GM19395 (cell line): Measurements from ENCODE around the gene MYH11.
A peak's percentile ranks its signal among the peaks of the same experiment; 100 is the strongest.

Source experiments
- ATAC-seq: cut with Tn5 transposase; IDR thresholded peaks from one replicate; pipeline ENCODE4 v1.9.1; 2021; ENCODE audit warnings: mild to moderate bottlenecking, moderate library complexity; ENCODE audit not compliant: unreplicated experiment

MYH11 gene

GRCh38 chr16:15779664-15780351 is 77.0 kb downstream of the MYH11 start:
- no peak for ATAC-seq

- no peak for ATAC-seq
Observed at GRCh38 chr16:15778999-15779614, 77.7 kb downstream of the MYH11 start.

GRCh38 chr16:15778204-15778743 is 78.6 kb downstream of the MYH11 start:
- no peak for ATAC-seq

GRCh38 chr16:15777533-15778203 is 79.2 kb downstream of the MYH11 start:
- no peak for ATAC-seq

GRCh38 chr16:15776572-15776971 is 80.3 kb downstream of the MYH11 start:
- ATAC-seq, result no peak

GRCh38 chr16:15775663-15776304 is 81.0 kb downstream of the MYH11 start:
- ATAC-seq, result no peak

GRCh38 chr16:15775209-15775608 is 81.6 kb downstream of the MYH11 start:
- ATAC-seq, result no peak

DNA sequence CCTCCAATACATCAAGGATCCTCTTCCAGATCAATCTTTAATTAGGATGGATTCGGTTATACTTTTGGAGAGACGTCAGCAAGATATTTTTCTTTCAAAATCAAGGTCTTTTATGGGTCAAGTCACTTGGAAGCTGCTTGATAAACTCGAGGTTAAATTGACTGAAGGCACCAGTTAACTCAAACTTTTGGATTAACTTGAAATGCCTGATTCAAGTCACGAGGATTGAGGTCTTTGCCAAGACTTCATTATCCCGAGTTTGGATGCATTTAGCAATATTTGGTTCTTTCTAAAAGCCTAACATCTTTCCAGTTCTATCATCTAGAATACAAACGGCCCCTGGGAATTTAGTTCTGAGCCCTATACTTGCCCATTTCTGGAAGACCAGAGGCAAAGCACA is 82.9 kb downstream of the MYH11 start:
- ATAC-seq, result no peak

DNA sequence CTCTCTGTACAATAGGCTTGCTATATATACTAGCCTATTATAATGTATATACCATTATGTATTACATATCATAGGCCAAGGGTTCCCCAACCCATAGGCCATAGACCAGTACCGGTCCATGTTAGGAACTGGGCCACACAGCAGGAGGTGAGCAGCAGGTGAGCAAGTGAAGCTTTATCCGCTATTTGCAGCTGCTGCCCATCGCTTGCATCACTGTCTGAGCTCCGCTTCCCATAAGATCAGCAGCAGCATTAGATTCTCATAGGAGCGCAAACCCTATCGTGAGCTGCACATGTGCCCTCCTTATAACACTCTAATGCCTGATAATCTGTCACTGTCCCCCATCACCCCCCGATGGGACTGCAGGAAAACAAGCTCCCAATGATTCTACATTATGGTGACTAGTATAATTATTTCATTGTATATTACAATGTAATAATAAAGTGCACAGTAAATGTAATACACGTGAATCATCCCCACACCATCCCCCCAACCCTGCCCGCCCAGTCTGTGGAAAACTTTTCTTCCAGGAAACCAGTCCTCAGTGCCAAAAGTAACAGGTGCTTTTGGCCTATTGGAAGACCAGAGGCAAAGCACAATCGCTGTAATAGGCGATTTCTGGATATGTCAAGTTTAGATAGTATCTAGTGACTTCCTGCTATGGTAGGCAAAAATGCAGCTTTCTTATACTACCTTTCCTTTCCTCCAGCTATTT is 84.1 kb downstream of the MYH11 start:
- ATAC-seq, result no peak

DNA sequence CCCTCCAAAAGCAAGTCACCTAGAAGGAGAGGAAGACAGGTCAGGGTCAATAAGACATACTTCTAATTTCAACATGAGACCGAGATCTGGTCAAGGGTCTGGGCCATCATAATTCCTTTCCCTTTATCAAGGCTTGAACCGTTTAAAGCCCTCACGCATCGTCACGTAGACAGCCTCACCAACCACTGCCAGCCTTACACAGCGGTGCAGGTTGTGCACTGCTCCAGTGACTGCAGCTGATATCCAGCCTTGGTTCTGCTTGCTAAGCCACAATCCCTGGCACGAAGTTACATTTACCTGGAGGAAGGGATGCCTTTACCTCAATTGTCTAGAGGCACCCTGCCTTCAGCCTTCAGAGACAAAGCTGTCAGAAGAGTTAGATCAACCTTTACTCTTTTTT is 85.1 kb downstream of the MYH11 start:
- no peak for ATAC-seq

- no peak for ATAC-seq
Observed at GRCh38 chr16:15770512-15770911, 86.3 kb downstream of the MYH11 start.

- ATAC-seq, result no peak
Observed at GRCh38 chr16:15770107-15770506, 86.7 kb downstream of the MYH11 start.

GRCh38 chr16:15769239-15769638 is 87.6 kb downstream of the MYH11 start:
- ATAC-seq, result no peak

DNA sequence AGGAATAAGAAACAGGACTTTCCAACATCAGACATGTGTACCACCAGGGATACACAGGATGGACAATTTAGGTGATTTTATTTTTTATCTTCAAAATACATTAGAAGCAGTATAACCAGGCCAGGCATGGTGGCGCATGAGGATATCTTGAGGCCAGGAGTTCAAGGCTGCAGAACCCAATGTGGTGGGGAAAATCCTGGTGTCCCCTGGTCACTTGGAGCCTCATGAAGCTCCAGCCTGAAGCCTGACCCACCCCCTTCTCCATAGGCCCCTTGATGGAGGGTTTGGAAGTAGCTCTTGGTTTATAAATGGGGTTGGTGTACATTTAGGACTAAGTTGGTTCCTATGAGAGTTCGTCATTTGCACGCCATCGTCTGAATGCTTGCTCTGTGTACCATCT is 88.6 kb downstream of the MYH11 start:
- ATAC-seq, result no peak

DNA sequence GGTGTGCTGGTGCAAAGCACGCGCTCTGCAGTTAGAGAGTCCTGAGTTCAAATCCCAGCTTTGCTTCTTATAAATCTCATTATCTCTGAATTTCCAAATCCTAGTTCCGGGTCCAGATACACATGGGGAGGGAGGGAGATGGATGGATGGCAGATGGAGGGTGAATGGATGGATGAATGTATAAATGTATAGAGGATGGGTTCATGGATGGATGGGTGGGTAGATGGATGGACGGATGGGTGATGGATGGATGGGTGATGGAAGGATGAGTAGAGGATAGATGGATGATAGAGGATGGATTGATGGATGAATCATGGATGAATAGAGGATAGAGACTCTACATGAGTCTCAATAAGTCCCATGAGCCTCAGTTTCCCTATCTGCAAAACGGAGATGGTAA is 89.9 kb downstream of the MYH11 start:
- no peak for ATAC-seq

GRCh38 chr16:15765880-15766279 is 90.9 kb downstream of the MYH11 start:
- peak; percentile 83 for ATAC-seq

GRCh38 chr16:15765116-15765515 is 91.7 kb downstream of the MYH11 start:
- ATAC-seq, result no peak

- ATAC-seq, result no peak
Observed at GRCh38 chr16:15764112-15764511, 92.7 kb downstream of the MYH11 start.

- ATAC-seq, result no peak
Observed at GRCh38 chr16:15760129-15760528, 96.7 kb downstream of the MYH11 start.

- ATAC-seq, result no peak
Observed at GRCh38 chr16:15759070-15759469, 97.8 kb downstream of the MYH11 start.
